ENCODE data around the gene NCS1.

Gene NCS1

GRCh38 chr9:130215341-130216119 is 43.3 kb downstream of the NCS1 start:
- DNase-seq: no peak

- DNase-seq: no peak
Measured at GRCh38 chr9:130217838-130218237, 45.6 kb downstream of the NCS1 start.

GRCh38 chr9:130219661-130220096 is 47.5 kb downstream of the NCS1 start:
- no peak for DNase-seq

- no peak for DNase-seq
Measured at GRCh38 chr9:130220352-130220751, 48.1 kb downstream of the NCS1 start.

GRCh38 chr9:130222833-130223232 is 50.6 kb downstream of the NCS1 start:
- no peak for DNase-seq

- no peak for DNase-seq
Measured at GRCh38 chr9:130225071-130225470, 52.9 kb downstream of the NCS1 start.

- DNase-seq: no peak
Measured at GRCh38 chr9:130225586-130225985, 53.4 kb downstream of the NCS1 start.

GRCh38 chr9:130226112-130226511 is 53.9 kb downstream of the NCS1 start:
- DNase-seq: no peak

GRCh38 chr9:130227833-130228232 is 55.6 kb downstream of the NCS1 start:
- DNase-seq: no peak

GRCh38 chr9:130229759-130230158 is 57.6 kb downstream of the NCS1 start:
- DNase-seq: no peak

GRCh38 chr9:130230631-130231030 is 58.4 kb downstream of the NCS1 start:
- no peak for DNase-seq

- DNase-seq: no peak
Measured at GRCh38 chr9:130232899-130233586, 60.8 kb downstream of the NCS1 start.

GRCh38 chr9:130233587-130233945 is 61.4 kb downstream of the NCS1 start:
- DNase-seq: no peak

- DNase-seq: no peak
Measured at GRCh38 chr9:130234340-130235260, 62.4 kb downstream of the NCS1 start.

GRCh38 chr9:130235558-130236435 is 63.6 kb downstream of the NCS1 start:
- DNase-seq: peak; percentile 61

- DNase-seq: no peak
Measured at GRCh38 chr9:130236436-130236985, 64.3 kb downstream of the NCS1 start.

GRCh38 chr9:130237076-130237475 is 64.9 kb downstream of the NCS1 start:
- no peak for DNase-seq

GRCh38 chr9:130237763-130238524 is 65.7 kb downstream of the NCS1 start:
- no peak for DNase-seq

- DNase-seq: no peak
Measured at GRCh38 chr9:130239363-130239695, 67.1 kb downstream of the NCS1 start.

GRCh38 chr9:130239741-130240241 is 67.6 kb downstream of the NCS1 start:
- no peak for DNase-seq
